Heart left ventricle (tissue), 13 donors: ENCODE measurements around the gene SMCO3.
A peak's percentile ranks its signal among the peaks of the same experiment; 100 is the strongest.

Experiments
- CTCF ChIP-seq, 12 donors: fragments of 200-600 bp; sonication (generic) in 4 of 12; IDR thresholded peaks; one replicate each; pipeline versions ENCODE4 v1.5.0 to v1.8.0; 2018 to 2022; ENCODE audit warnings: antibody characterized with exemption in 12 of 12, mild to moderate bottlenecking in 5 of 12
- POLR2A ChIP-seq, 2 donors: fragments of 450-650 bp; IDR thresholded peaks; one replicate each; pipeline ENCODE4 v1.6.1; 2017; ENCODE audit warnings: antibody characterized with exemption in 2 of 2, mild to moderate bottlenecking in 2 of 2, moderate library complexity in 2 of 2
- donor health status: ischemic (EF 13 %, LVEDD 7.1; RV severe dilation, severe dysfunction).
- donor health status: DM: no; HTN: yes; CAD: no.
- donor health status: DM: no; HTN: no; CAD: no.
- donor health status: ischemic (EF 25% LVEDD 6.9; RV normal size, moderate dysfunction).
- donor health status: ischemic (EF 25% LVEDD 5.7; RV mildly dilated, moderate dysfunction).
- donor health status: ischemic (EF 35%, LVEDD 5.7; RV mildly dilated, moderate dysfunction).
- donor health status: nonischemic (EF 11% LVEDD 7.7; RV severe dilation, severe dysfunction).
- donor health status: DM: yes; HTN: yes; CAD: no.
- donor health status: PGD.
- donor health status: ischemic (EF 29% LVEDD 5.4; RV normal size, mild dysfunction).
- donor health status: nonischemic (EF 23%, LVEDD 6.1; RV moderate dilation, normal function).

- TF ChIP-seq CTCF (IDR thresholded peaks at IDR 0.05) (peak; percentile 13 to 52 (median 34)), POLR2A (IDR thresholded peaks at IDR 0.05) (no peak)
Observed at GRCh38 chr12:14810953-14811483, 3.0 kb downstream of the SMCO3 start.
